BLaER1 treated with 17β-estradiol and CSF1 and Interleukin-3, amounts not matched to agents 10 nM and 100 nM (cell line): ENCODE data around the gene DENND4B.

Source experiments
- H3K27ac ChIP-seq, 11 experiments: shearing (Covaris generic); formaldehyde crosslinking; 2 replicates each; pipeline ENCODE4 v1.8.1; 2022
- H3K27me3 ChIP-seq, 11 experiments: shearing (Covaris generic); formaldehyde crosslinking; 2 replicates each; pipeline ENCODE4 v1.8.1; 2022
- H3K36me3 ChIP-seq, 11 experiments: shearing (Covaris generic); formaldehyde crosslinking; 2 replicates each; pipeline ENCODE4 v1.8.1; 2022
- H3K4me1 ChIP-seq, 10 experiments: shearing (Covaris generic); formaldehyde crosslinking; 2 replicates each; pipeline ENCODE4 v1.8.1; 2022
- H3K4me2 ChIP-seq, 11 experiments: shearing (Covaris generic); formaldehyde crosslinking; 2 replicates each; pipeline ENCODE4 v1.8.1; 2022
- H3K4me3 ChIP-seq, 10 experiments: shearing (Covaris generic); formaldehyde crosslinking; 2 replicates each; pipeline ENCODE4 v1.8.1; 2022
- H3K9ac ChIP-seq, 11 experiments: shearing (Covaris generic); formaldehyde crosslinking; 2 replicates each; pipeline ENCODE4 v1.8.1; 2022
- H3K9me3 ChIP-seq, 11 experiments: shearing (Covaris generic); formaldehyde crosslinking; replicated peaks in 1 of 11; 2 replicates each; pipeline ENCODE4 v1.8.1; 2022
- H4K20me1 ChIP-seq, 11 experiments: shearing (Covaris generic); formaldehyde crosslinking; 2 replicates each; pipeline ENCODE4 v1.8.1; 2022
- Cebpa-rat ChIP-seq, 11 experiments: shearing (Covaris generic); IDR thresholded peaks; 2 replicates each; pipeline ENCODE4 v1.8.1; 2022

Gene DENND4B

GRCh38 chr1:153946622-153947241, at the start of gene DENND4B:
TSS of gene DENND4B (minus strand) at chr1:153946718. CDS start at chr1:153944374, 2,344 bp downstream.
- Histone ChIP-seq H3K4me2 (peak within 1 kb of the TSS; percentile 96 to 99 (median 98)), H3K4me3 (peak within 1 kb of the TSS; percentile 70 to 87 (median 83)), H3K9ac (peak within 1 kb of the TSS; percentile 97 to 100 (median 100)), H3K36me3 (peaks cover 64 to 74% (median 72%) of the 10 kb centered on the region in 11 experiments), H3K9me3 (no peaks in the 10 kb centered on the region), H4K20me1 (peaks cover 0 to 37% (median 11%) of the 10 kb centered on the region in 11 experiments; a peak in 12 of 22 replicates), H3K27ac (peak within 1 kb of the TSS; percentile 98 to 100 (median 100)), H3K4me1 (peaks cover 38 to 81% (median 65%) of the 10 kb centered on the region in 10 experiments), H3K27me3 (no peaks in the 10 kb centered on the region)
- TF ChIP-seq Cebpa-rat (IDR thresholded peaks at IDR 0.05): no peak

- Histone ChIP-seq H3K27ac (no peak overlapping the region), H3K4me1 (peaks cover 17 to 39% (median 26%) of the 10 kb centered on the region in 10 experiments), H3K36me3 (peaks cover 37 to 50% (median 46%) of the 10 kb centered on the region in 11 experiments), H3K4me3 (no peak overlapping the region), H3K9me3 (no peaks in the 10 kb centered on the region), H3K27me3 (no peaks in the 10 kb centered on the region), H4K20me1 (peaks cover 15 to 49% (median 34%) of the 10 kb centered on the region in 11 experiments; a peak in 16 of 22 replicates), H3K4me2 (no peak overlapping the region), H3K9ac (no peak overlapping the region)
- no peak for TF ChIP-seq Cebpa-rat (IDR thresholded peaks at IDR 0.05)
Measured at GRCh38 chr1:153995640-153996039, 49.1 kb upstream of the DENND4B start.

GRCh38 chr1:153995202-153995601, 48.7 kb upstream of the DENND4B start:
- H3K36me3 ChIP-seq: peaks cover 37 to 50% (median 46%) of the 10 kb centered on the region in 11 experiments

GRCh38 chr1:153991806-153992205, 45.3 kb upstream of the DENND4B start:
- Histone ChIP-seq H3K9me3 (no peaks in the 10 kb centered on the region), H3K36me3 (peaks cover 37 to 50% (median 46%) of the 10 kb centered on the region in 11 experiments), H3K9ac (peak overlapping the region; percentile 88 to 99 (median 95)), H3K4me1 (peaks cover 39 to 62% (median 46%) of the 10 kb centered on the region in 10 experiments), H3K27me3 (no peaks in the 10 kb centered on the region), H3K4me3 (peak overlapping the region; percentile 73 to 93 (median 80)), H3K4me2 (peak overlapping the region; percentile 86 to 98 (median 95)), H4K20me1 (peaks cover 15 to 49% (median 34%) of the 10 kb centered on the region in 11 experiments; a peak in 16 of 22 replicates), H3K27ac (peak overlapping the region in 10 of 11 experiments; percentile 92 to 99 (median 94); a peak in 20 of 22 replicates)
- no peak for TF ChIP-seq Cebpa-rat (IDR thresholded peaks at IDR 0.05)

More at GRCh38 chr1:153995202-153995601, 48.7 kb upstream of the DENND4B start:
- H3K9ac ChIP-seq: no peak overlapping the region
- peaks cover 15 to 49% (median 34%) of the 10 kb centered on the region in 11 experiments; a peak in 16 of 22 replicates for H4K20me1 ChIP-seq
- H3K27ac ChIP-seq: no peak overlapping the region
- H3K4me2 ChIP-seq: no peak overlapping the region
- peaks cover 18 to 37% (median 26%) of the 10 kb centered on the region in 10 experiments for H3K4me1 ChIP-seq
- no peaks in the 10 kb centered on the region for H3K9me3 ChIP-seq
- H3K27me3 ChIP-seq: no peaks in the 10 kb centered on the region
- TF ChIP-seq Cebpa-rat (IDR thresholded peaks at IDR 0.05): no peak
- no peak overlapping the region for H3K4me3 ChIP-seq

- peaks cover 37 to 50% (median 46%) of the 10 kb centered on the region in 11 experiments for H3K36me3 ChIP-seq
- no peak for TF ChIP-seq Cebpa-rat (IDR thresholded peaks at IDR 0.05)
- H3K4me1 ChIP-seq: peaks cover 41 to 66% (median 51%) of the 10 kb centered on the region in 10 experiments
- H3K4me3 ChIP-seq: peak overlapping the region; percentile 73 to 93 (median 80)
- H3K9me3 ChIP-seq: no peaks in the 10 kb centered on the region
- H4K20me1 ChIP-seq: peaks cover 15 to 47% (median 34%) of the 10 kb centered on the region in 11 experiments; a peak in 16 of 22 replicates
- H3K4me2 ChIP-seq: peak overlapping the region; percentile 86 to 98 (median 95)
- peak overlapping the region; percentile 88 to 99 (median 95) for H3K9ac ChIP-seq
- H3K27me3 ChIP-seq: no peaks in the 10 kb centered on the region
- peak overlapping the region; percentile 92 to 99 (median 95) for H3K27ac ChIP-seq
Measured at GRCh38 chr1:153991151-153991630, 44.7 kb upstream of the DENND4B start.

- Histone ChIP-seq H3K27me3 (no peaks in the 10 kb centered on the region), H3K4me3 (peak within 1 kb of the TSS; percentile 73 to 93 (median 80)), H3K27ac (peak within 1 kb of the TSS; percentile 92 to 99 (median 95)), H3K4me1 (peaks cover 42 to 67% (median 54%) of the 10 kb centered on the region in 10 experiments), H4K20me1 (peaks cover 15 to 46% (median 34%) of the 10 kb centered on the region in 11 experiments; a peak in 16 of 22 replicates), H3K4me2 (peak within 1 kb of the TSS; percentile 86 to 98 (median 95)), H3K9me3 (no peaks in the 10 kb centered on the region), H3K36me3 (peaks cover 37 to 46% (median 43%) of the 10 kb centered on the region in 11 experiments), H3K9ac (peak within 1 kb of the TSS; percentile 88 to 99 (median 95))
- peak in 3 of 11 experiments; percentile 53 to 72 (median 60); a peak in 5 of 22 replicates for TF ChIP-seq Cebpa-rat (IDR thresholded peaks at IDR 0.05)
Measured at GRCh38 chr1:153990468-153991150, 44.1 kb upstream of the DENND4B start, which contains the start of gene RPS27. TSS of gene RPS27 (plus strand) at chr1:153990762. CDS start at chr1:153990797, 35 bp downstream.

GRCh38 chr1:153987621-153988020, 41.1 kb upstream of the DENND4B start:
- H3K4me1 ChIP-seq: peaks cover 58 to 73% (median 66%) of the 10 kb centered on the region in 10 experiments
- no peak for TF ChIP-seq Cebpa-rat (IDR thresholded peaks at IDR 0.05)
- H3K4me2 ChIP-seq: peak overlapping the region; percentile 79 to 100 (median 97)
- peak overlapping the region; percentile 51 to 85 (median 80); a peak in 20 of 22 replicates for H3K9ac ChIP-seq
- H3K9me3 ChIP-seq: no peaks in the 10 kb centered on the region
- peaks cover 2 to 18% (median 11%) of the 10 kb centered on the region in 11 experiments; a peak in 14 of 22 replicates for H4K20me1 ChIP-seq
- peaks cover 13 to 31% (median 23%) of the 10 kb centered on the region in 11 experiments for H3K36me3 ChIP-seq
- H3K27ac ChIP-seq: peak overlapping the region; percentile 49 to 89 (median 81); a peak in 21 of 22 replicates
- peak overlapping the region in 8 of 10 experiments; percentile 41 to 80 (median 70); a peak in 13 of 20 replicates for H3K4me3 ChIP-seq
- H3K27me3 ChIP-seq: no peaks in the 10 kb centered on the region

GRCh38 chr1:153985941-153986761, 39.6 kb upstream of the DENND4B start, which contains the start of gene RAB13:
TSS of gene RAB13 (minus strand) at chr1:153986339. CDS start at chr1:153986236, 103 bp downstream.
- H3K27me3 ChIP-seq: no peaks in the 10 kb centered on the region
- H3K27ac ChIP-seq: peak within 1 kb of the TSS; percentile 54 to 89 (median 81)
- H3K9ac ChIP-seq: peak within 1 kb of the TSS; percentile 74 to 85 (median 81)
- peaks cover 0 to 28% (median 23%) of the 10 kb centered on the region in 11 experiments; a peak in 21 of 22 replicates for H3K36me3 ChIP-seq
- no peaks in the 10 kb centered on the region for H3K9me3 ChIP-seq
- H3K4me3 ChIP-seq: peak within 1 kb of the TSS; percentile 51 to 80 (median 67)
- H3K4me2 ChIP-seq: peak within 1 kb of the TSS; percentile 80 to 100 (median 97)
- no peak for TF ChIP-seq Cebpa-rat (IDR thresholded peaks at IDR 0.05)
- peaks cover 0 to 8% (median 0%) of the 10 kb centered on the region in 11 experiments; a peak in 5 of 22 replicates for H4K20me1 ChIP-seq
- H3K4me1 ChIP-seq: peaks cover 45 to 77% (median 62%) of the 10 kb centered on the region in 10 experiments
